Measurements from ENCODE around the gene VPS13C.
A peak's percentile ranks its signal among the peaks of the same experiment; 100 is the strongest.

Gene VPS13C

GRCh38 chr15:61834076-61834697, 226.1 kb downstream of the VPS13C start:
- no peak overlapping the region for H3K4me3 ChIP-seq
- TF ChIP-seq, protein P1, sequence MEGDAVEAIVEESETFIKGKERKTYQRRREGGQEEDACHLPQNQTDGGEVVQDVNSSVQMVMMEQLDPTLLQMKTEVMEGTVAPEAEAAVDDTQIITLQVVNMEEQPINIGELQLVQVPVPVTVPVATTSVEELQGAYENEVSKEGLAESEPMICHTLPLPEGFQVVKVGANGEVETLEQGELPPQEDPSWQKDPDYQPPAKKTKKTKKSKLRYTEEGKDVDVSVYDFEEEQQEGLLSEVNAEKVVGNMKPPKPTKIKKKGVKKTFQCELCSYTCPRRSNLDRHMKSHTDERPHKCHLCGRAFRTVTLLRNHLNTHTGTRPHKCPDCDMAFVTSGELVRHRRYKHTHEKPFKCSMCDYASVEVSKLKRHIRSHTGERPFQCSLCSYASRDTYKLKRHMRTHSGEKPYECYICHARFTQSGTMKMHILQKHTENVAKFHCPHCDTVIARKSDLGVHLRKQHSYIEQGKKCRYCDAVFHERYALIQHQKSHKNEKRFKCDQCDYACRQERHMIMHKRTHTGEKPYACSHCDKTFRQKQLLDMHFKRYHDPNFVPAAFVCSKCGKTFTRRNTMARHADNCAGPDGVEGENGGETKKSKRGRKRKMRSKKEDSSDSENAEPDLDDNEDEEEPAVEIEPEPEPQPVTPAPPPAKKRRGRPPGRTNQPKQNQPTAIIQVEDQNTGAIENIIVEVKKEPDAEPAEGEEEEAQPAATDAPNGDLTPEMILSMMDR (IDR thresholded peaks at IDR 0.05): peak; percentile 93
- no peak overlapping the region for H3K27ac ChIP-seq
- no peak for DNase-seq (ENCODE audit: low spot score)

DNA sequence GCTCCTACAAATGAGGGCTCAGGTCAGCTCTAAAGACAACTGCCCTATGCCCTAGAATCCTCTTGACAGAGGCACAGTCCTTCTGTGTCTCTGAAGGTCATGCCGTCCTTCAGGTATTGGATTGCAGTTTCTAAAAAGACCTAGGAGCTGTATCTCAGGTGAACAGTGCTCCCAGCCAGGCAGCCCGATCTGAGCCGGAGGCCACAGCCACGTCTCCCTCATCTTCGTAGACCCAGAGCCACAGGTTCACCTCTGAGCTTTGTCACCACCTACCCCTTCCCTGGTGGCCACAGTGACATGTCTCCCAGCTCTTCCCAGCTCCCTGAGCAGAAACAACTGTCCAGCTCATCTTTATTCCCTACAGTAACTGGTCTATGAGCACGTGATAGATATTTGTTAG, 228.0 kb downstream of the VPS13C start:
- Histone ChIP-seq H3K27ac (no peak overlapping the region), H3K4me3 (no peak overlapping the region)
- TF ChIP-seq, protein P1 (IDR thresholded peaks at IDR 0.05): no peak
- DNase-seq (ENCODE audit: low spot score): no peak

DNA sequence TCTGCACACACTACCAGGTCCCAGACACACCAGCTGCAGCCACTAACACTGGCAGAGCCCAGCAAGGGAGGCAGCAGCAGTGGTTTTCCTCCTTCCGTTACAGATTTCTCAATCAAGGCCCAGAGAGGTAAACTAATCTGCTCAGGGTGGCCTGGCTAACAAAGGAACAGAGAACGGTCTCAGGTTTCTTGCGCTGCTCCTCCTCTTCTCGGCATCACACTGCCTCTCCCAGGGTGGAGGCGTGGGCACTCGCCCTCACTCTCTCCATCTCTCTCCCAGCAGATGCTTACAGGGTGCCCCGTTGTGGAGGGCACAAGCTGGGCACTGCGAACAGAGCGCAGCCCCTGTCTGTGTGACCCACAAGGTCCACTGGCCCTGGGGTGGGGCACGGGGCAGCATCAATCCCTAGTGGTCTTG, 228.7 kb downstream of the VPS13C start:
- H3K4me3 ChIP-seq: no peak overlapping the region
- no peak for DNase-seq (ENCODE audit: low spot score)
- TF ChIP-seq, protein P1 (IDR thresholded peaks at IDR 0.05): no peak
- H3K27ac ChIP-seq: no peak overlapping the region

DNA sequence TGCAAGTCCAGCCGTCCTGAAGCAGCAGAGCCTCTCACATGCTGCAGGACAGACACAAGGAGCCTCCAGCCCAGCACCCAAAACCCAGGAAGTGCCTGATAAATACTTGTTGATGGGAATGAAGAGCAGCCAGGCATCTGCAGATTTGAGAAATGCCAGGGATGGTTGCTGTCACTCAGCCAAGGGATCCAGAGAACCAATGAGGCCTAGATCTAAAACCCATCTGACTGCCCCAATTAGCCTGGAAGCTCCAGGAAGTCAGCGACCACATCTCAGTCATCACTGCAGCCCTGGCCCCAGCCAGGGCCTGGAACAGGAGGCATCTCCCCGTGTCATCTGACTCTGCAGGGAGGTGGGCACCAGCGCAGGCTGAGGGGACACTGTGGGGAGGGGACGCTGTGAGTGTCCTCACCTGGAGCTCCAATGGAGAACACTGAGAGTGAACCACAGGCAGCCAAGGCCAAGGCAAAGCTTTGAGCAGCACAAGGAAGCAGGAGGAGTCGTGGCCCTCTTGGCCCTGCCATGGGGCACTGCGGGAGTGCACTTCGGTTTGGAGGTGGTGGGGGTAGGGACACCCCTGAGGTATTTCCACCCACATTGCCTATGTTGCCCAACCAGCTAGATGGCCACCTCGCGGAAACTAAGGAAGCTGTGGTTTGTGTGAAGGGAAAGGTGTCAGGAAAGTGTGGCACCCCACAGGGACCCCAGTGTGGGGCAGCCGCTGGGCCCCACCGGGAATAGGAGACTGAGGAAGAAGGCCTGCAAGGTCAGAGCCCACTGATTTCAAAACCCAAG, 229.5 kb downstream of the VPS13C start:
- no peak for DNase-seq (ENCODE audit: low spot score)
- Histone ChIP-seq H3K4me3 (no peak overlapping the region), H3K27ac (no peak overlapping the region)
- TF ChIP-seq, protein P1 (IDR thresholded peaks at IDR 0.05): no peak

- TF ChIP-seq, protein P1 (IDR thresholded peaks at IDR 0.05): no peak
Observed at GRCh38 chr15:61829514-61829889, 230.7 kb downstream of the VPS13C start.

GRCh38 chr15:61828860-61829513, 231.3 kb downstream of the VPS13C start:
- Histone ChIP-seq H3K4me3 (no peak overlapping the region), H3K27ac (no peak overlapping the region)
- DNase-seq (ENCODE audit: low spot score): no peak
- TF ChIP-seq, protein P1 (IDR thresholded peaks at IDR 0.05): no peak

More at GRCh38 chr15:61829514-61829889, 230.7 kb downstream of the VPS13C start:
- no peak for DNase-seq (ENCODE audit: low spot score)
- Histone ChIP-seq H3K27ac (no peak overlapping the region), H3K4me3 (no peak overlapping the region)
